ENCODE measurements around the gene TMEM184A. TPM values are rescaled to one million over a fixed set of nuclear protein-coding genes. Genes with fewer than 3 reads are reported as not detected.

Gene TMEM184A
- total and polyA plus RNA-seq, 2 donors (not counting 1 experiment from before 2014, with no cell fraction given), result not detected

DNA sequence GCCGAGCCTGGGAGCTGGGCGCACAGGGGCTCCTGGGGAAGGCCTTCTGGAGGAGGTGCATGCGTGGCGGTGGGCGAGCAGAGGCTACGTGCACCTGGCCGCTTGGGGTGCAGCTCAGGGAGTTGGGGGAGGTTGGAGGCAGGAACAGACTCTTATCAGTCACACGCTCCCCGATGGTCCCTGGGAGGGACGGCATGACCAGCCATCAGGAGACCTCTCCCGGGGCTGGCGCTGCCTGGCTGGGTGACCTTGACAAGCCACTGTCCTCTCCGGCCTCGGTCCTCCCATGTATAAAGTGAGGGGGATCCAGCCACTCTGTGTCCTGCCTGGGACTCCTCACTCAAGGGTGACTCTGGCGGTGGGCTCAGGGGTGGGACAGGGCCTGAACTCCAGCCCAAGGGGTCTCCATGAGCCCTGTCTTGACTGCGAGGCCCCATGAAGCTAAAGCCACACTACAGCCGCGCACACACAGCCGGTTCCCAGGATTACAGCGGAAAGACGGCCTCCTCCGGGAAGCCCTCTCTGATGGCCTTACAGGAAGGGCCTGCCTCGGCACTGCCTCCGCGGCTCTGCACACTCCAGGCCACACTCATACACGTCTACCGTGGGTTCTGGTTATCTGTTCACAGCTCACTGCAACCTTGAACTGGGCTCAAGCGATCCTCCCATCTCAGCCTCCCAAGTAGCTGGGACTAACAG, 2.3 kb downstream of the TMEM184A start:
- ATAC-seq (ENCODE audit: low read depth) (no peak), DNase-seq (no peak)
- Histone ChIP-seq H3K27me3 (replicated peaks in 1 of 4; ENCODE audit: control extremely low read depth in 1 of 4, control insufficient read depth in 3 of 4, insufficient read depth in 4 of 4, low read length in 3 of 4) (no peaks in the 10 kb centered on the region), H2AFZ (ENCODE audit: insufficient read depth, low read depth, low read length, poor library complexity, severe bottlenecking) (no peak overlapping the region), H3K9ac (ENCODE audit: low read length) (no peak overlapping the region), H3K27ac (ENCODE audit: low read length in 2 of 2) (no peak overlapping the region), H3K4me2 (replicated peaks; ENCODE audit: low read depth, low read length, poor library complexity, severe bottlenecking) (no peak overlapping the region), H3K4me3 (ENCODE audit: control extremely low read depth in 1 of 5, extremely low read depth in 1 of 5, insufficient read depth in 1 of 5, low read depth in 2 of 5, low read length in 4 of 5) (no peak overlapping the region), H3K9me3 (ENCODE audit: control extremely low read depth in 1 of 3, control insufficient read depth in 2 of 3, insufficient read depth in 1 of 3, low read length in 2 of 3) (no peaks in the 10 kb centered on the region), H4K20me1 (ENCODE audit: control insufficient read depth, insufficient read depth, low read length, poor library complexity, severe bottlenecking) (no peaks in the 10 kb centered on the region), H3K79me2 (ENCODE audit: control insufficient read depth, insufficient read depth, low read length) (no peaks in the 10 kb centered on the region), H3K36me3 (replicated peaks in 1 of 2; ENCODE audit: control extremely low read depth in 1 of 2, control insufficient read depth in 1 of 2, extremely low read depth in 1 of 2, insufficient read depth in 2 of 2, low read length in 1 of 2) (no peaks in the 10 kb centered on the region), H3K4me1 (ENCODE audit: control insufficient read depth in 2 of 2, insufficient read depth in 2 of 2, low read length in 2 of 2) (peaks cover 0 to 7% of the 10 kb centered on the region in 2 donors)
- Mint-ChIP-seq H3K27ac (no peak overlapping the region), H3K4me1 (peaks cover 5% of the 10 kb centered on the region), H3K4me3 (no peak overlapping the region), H3K27me3 (no peaks in the 10 kb centered on the region), H3K9me3 (ENCODE audit: insufficient read depth) (no peaks in the 10 kb centered on the region)
- TF ChIP-seq, protein P1, sequence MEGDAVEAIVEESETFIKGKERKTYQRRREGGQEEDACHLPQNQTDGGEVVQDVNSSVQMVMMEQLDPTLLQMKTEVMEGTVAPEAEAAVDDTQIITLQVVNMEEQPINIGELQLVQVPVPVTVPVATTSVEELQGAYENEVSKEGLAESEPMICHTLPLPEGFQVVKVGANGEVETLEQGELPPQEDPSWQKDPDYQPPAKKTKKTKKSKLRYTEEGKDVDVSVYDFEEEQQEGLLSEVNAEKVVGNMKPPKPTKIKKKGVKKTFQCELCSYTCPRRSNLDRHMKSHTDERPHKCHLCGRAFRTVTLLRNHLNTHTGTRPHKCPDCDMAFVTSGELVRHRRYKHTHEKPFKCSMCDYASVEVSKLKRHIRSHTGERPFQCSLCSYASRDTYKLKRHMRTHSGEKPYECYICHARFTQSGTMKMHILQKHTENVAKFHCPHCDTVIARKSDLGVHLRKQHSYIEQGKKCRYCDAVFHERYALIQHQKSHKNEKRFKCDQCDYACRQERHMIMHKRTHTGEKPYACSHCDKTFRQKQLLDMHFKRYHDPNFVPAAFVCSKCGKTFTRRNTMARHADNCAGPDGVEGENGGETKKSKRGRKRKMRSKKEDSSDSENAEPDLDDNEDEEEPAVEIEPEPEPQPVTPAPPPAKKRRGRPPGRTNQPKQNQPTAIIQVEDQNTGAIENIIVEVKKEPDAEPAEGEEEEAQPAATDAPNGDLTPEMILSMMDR (IDR thresholded peaks at IDR 0.05), result no peak
- TF ChIP-seq EZH2 (IDR thresholded peaks at IDR 0.05; ENCODE audit: borderline replicate concordance, insufficient read depth, low read depth, low read length, poor library complexity, severe bottlenecking), result no peak
- intact Hi-C loops (cut with micrococcal nuclease), result no loop called here
- 95% methylated on average over 28 of the region's 28 CpGs for WGBS (ENCODE audit: insufficient coverage)
- POLR2A ChIA-PET, result no interaction called here
- CTCF ChIA-PET, result no interaction called here

DNA sequence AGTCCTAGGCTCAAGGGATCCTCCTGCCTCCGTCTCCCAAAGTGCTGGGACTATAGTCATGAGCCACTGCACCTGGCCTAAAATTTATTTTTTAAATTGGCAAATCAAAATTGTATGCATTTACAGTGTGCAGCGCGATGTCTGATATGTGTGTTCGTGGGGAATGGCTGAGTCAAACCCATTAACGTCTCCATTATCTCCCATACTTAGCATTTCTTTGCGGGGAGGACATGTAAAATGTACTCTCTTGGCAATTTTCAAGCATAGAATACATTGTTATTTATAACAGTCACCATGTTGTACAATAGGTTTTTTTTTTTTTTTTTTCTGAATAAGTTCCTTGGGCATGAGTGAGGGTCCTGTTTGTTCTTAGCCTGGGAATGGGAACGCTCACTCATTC, 3.8 kb downstream of the TMEM184A start:
- Mint-ChIP-seq H3K27me3 (no peaks in the 10 kb centered on the region), H3K4me3 (no peak overlapping the region), H3K27ac (no peak overlapping the region), H3K4me1 (peaks cover 8% of the 10 kb centered on the region), H3K9me3 (ENCODE audit: insufficient read depth) (no peaks in the 10 kb centered on the region)
- Histone ChIP-seq H3K9me3 (ENCODE audit: control extremely low read depth in 1 of 3, control insufficient read depth in 2 of 3, insufficient read depth in 1 of 3, low read length in 2 of 3) (no peaks in the 10 kb centered on the region), H3K36me3 (replicated peaks in 1 of 2; ENCODE audit: control extremely low read depth in 1 of 2, control insufficient read depth in 1 of 2, extremely low read depth in 1 of 2, insufficient read depth in 2 of 2, low read length in 1 of 2) (no peaks in the 10 kb centered on the region), H3K4me3 (ENCODE audit: control extremely low read depth in 1 of 5, extremely low read depth in 1 of 5, insufficient read depth in 1 of 5, low read depth in 2 of 5, low read length in 4 of 5) (no peak overlapping the region), H3K27me3 (replicated peaks in 1 of 4; ENCODE audit: control extremely low read depth in 1 of 4, control insufficient read depth in 3 of 4, insufficient read depth in 4 of 4, low read length in 3 of 4) (no peaks in the 10 kb centered on the region), H3K4me1 (ENCODE audit: control insufficient read depth in 2 of 2, insufficient read depth in 2 of 2, low read length in 2 of 2) (peaks cover 0 to 7% of the 10 kb centered on the region in 2 donors), H2AFZ (ENCODE audit: insufficient read depth, low read depth, low read length, poor library complexity, severe bottlenecking) (no peak overlapping the region), H3K9ac (ENCODE audit: low read length) (no peak overlapping the region), H3K27ac (ENCODE audit: low read length in 2 of 2) (no peak overlapping the region), H4K20me1 (ENCODE audit: control insufficient read depth, insufficient read depth, low read length, poor library complexity, severe bottlenecking) (no peaks in the 10 kb centered on the region), H3K4me2 (replicated peaks; ENCODE audit: low read depth, low read length, poor library complexity, severe bottlenecking) (no peak overlapping the region), H3K79me2 (ENCODE audit: control insufficient read depth, insufficient read depth, low read length) (no peaks in the 10 kb centered on the region)
- DNase-seq (no peak), ATAC-seq (ENCODE audit: low read depth) (no peak)
- intact Hi-C loops (cut with micrococcal nuclease), result no loop called here
- WGBS (ENCODE audit: insufficient coverage), result 100% methylated on average over 1 of the region's 7 CpGs
- TF ChIP-seq, protein P1 (IDR thresholded peaks at IDR 0.05), result no peak
- no peak for TF ChIP-seq EZH2 (IDR thresholded peaks at IDR 0.05; ENCODE audit: borderline replicate concordance, insufficient read depth, low read depth, low read length, poor library complexity, severe bottlenecking)
- ChIA-PET POLR2A (no interaction called here), CTCF (interaction anchor here (0.7 kb wide), 1 partner anchor 70 kb away, joined by 3 read pairs; no protein-coding TSS in a partner anchor)

All from B cell (primary cell).